Esophagus muscularis mucosa (tissue), 4 donors: ENCODE results near the gene MAPKAP1. TPM values are rescaled to one million over a fixed set of nuclear protein-coding genes. Genes with fewer than 3 reads are reported as not detected.

Experiments
- DNase-seq: peaks from one replicate; pipeline ENCODE4 v3.0.0-alpha.2; 2017; ENCODE audit errors: extremely low spot score
- H3K27ac ChIP-seq, 4 donors: fragments of 200-600 bp; sonication (generic); replicated peaks in 1 of 4; 1 replicate in 3 of 4; 2 replicates in 1 of 4; pipeline ENCODE4 v1.5.1; 2016 to 2019; ENCODE audit warnings: mild to moderate bottlenecking in 1 of 4
- H3K27me3 ChIP-seq, 4 donors: fragments of 200-600 bp; sonication (generic); one replicate each; pipeline versions ENCODE4 v1.5.1 to v1.6.0; 2016 to 2019
- H3K36me3 ChIP-seq, 4 donors: fragments of 200-600 bp; sonication (generic); one replicate each; pipeline ENCODE4 v1.5.1; 2016 to 2019
- H3K4me1 ChIP-seq, 4 donors: fragments of 200-600 bp; sonication (generic); one replicate each; pipeline ENCODE4 v1.5.1; 2016 to 2019
- H3K4me3 ChIP-seq, 4 donors: fragments of 200-600 bp; sonication (generic); 1 replicate in 2 of 4; 2 replicates in 2 of 4; pipeline ENCODE4 v1.5.1; 2016 to 2019; ENCODE audit warnings: mild to moderate bottlenecking in 4 of 4, moderate library complexity in 1 of 4
- H3K9me3 ChIP-seq, 4 donors: fragments of 200-600 bp; sonication (generic); 1 replicate in 3 of 4; 2 replicates in 1 of 4; pipeline ENCODE4 v1.5.1; 2016 to 2019
- CTCF ChIP-seq, 3 experiments: fragments of 200-600 bp in 2 of 3; fragments of 450-650 bp in 1 of 3; sonication (generic) in 2 of 3; IDR thresholded peaks; one replicate each; pipeline ENCODE4 v1.5.1; 2017 to 2019; ENCODE audit warnings: antibody characterized with exemption in 3 of 3, mild to moderate bottlenecking in 2 of 3, moderate library complexity in 1 of 3
- EP300 ChIP-seq: sonication (generic); formaldehyde crosslinking; IDR thresholded peaks from one replicate; pipeline ENCODE4 v1.6.1; 2017; ENCODE audit warnings: antibody characterized with exemption
- POLR2A ChIP-seq: fragments of 450-650 bp; IDR thresholded peaks from one replicate; pipeline ENCODE4 v1.6.1; 2017; ENCODE audit warnings: antibody characterized with exemption, moderate library complexity, mild to moderate bottlenecking, low read depth
- POLR2AphosphoS5 ChIP-seq, 2 donors: sonication (generic); formaldehyde crosslinking; IDR thresholded peaks; one replicate each; pipeline ENCODE4 v1.6.1; 2017; ENCODE audit warnings: antibody characterized with exemption in 2 of 2
- WGBS: methylation state at CpG from one replicate; pipeline ENCODE4 v1.1.5; 2018; 5-methylcytosine and 5-hydroxymethylcytosine counted together
- intact Hi-C: fragments of 100-400 bp; cut with DNase I; formaldehyde crosslinking; loops from one replicate; pipeline ENCODE4 v1.15.1; 2023
- total RNA-seq, 4 donors: library from RNA; depleted of rRNA; stranded (reverse); fragments of >200 nt; gene quantifications; one replicate each; pipeline versions ENCODE4 v1.1.0 to v1.2.1, GENCODE V29; 2016

MAPKAP1 gene
- total RNA-seq, 4 donors from 2014 or later: 84.3 to 103 (median 93.4) TPM

- no peaks in the 10 kb centered on the region for H3K36me3 ChIP-seq
- peak overlapping the region; percentile 61 to 75 (median 70) for H3K27ac ChIP-seq
- peak overlapping the region in 2 of 4 donors; percentile 8 to 28 for H3K4me3 ChIP-seq
- H3K9me3 ChIP-seq: no peaks in the 10 kb centered on the region
- no peak for DNase-seq
- intact Hi-C loops: no loop called here
- H3K27me3 ChIP-seq: no peaks in the 10 kb centered on the region
- H3K4me1 ChIP-seq: peaks cover 56 to 83% (median 80%) of the 10 kb centered on the region in 4 donors
- WGBS: 44% methylated on average over 3 of the region's 3 CpGs
- TF ChIP-seq CTCF (IDR thresholded peaks at IDR 0.05): no peak
- no peak for TF ChIP-seq POLR2A
- TF ChIP-seq POLR2AphosphoS5 (IDR thresholded peaks at IDR 0.05): no peak
- TF ChIP-seq EP300: no peak
Observed at GRCh38 chr9:125549039-125549438, 158.0 kb downstream of the MAPKAP1 start.

- Histone ChIP-seq H3K9me3 (no peaks in the 10 kb centered on the region), H3K27ac (peak overlapping the region in 3 of 4 donors; percentile 61 to 75 (median 69)), H3K27me3 (no peaks in the 10 kb centered on the region), H3K36me3 (no peaks in the 10 kb centered on the region), H3K4me1 (peaks cover 56 to 89% (median 85%) of the 10 kb centered on the region in 4 donors), H3K4me3 (no peak overlapping the region)
- intact Hi-C loops: no loop called here
- WGBS: 89% methylated on average over 5 of the region's 5 CpGs
- no peak for DNase-seq
- TF ChIP-seq POLR2AphosphoS5 (IDR thresholded peaks at IDR 0.05) (no peak), POLR2A (no peak)
Observed at GRCh38 chr9:125548141-125548540, 158.9 kb downstream of the MAPKAP1 start.

GRCh38 chr9:125547368-125547767, 159.6 kb downstream of the MAPKAP1 start:
- Histone ChIP-seq H3K27me3 (no peaks in the 10 kb centered on the region), H3K9me3 (no peaks in the 10 kb centered on the region), H3K4me1 (peaks cover 56 to 89% (median 85%) of the 10 kb centered on the region in 4 donors), H3K36me3 (no peaks in the 10 kb centered on the region), H3K27ac (no peak overlapping the region), H3K4me3 (no peak overlapping the region)
- no peak for TF ChIP-seq POLR2A
- no peak for TF ChIP-seq EP300
- TF ChIP-seq CTCF (IDR thresholded peaks at IDR 0.05): no peak
- no peak for TF ChIP-seq POLR2AphosphoS5 (IDR thresholded peaks at IDR 0.05)
- 89% methylated on average over 7 of the region's 7 CpGs for WGBS
- no peak for DNase-seq
- intact Hi-C loops: no loop called here

- Histone ChIP-seq H3K4me1 (peaks cover 46 to 86% (median 78%) of the 10 kb centered on the region in 4 donors), H3K4me3 (no peak overlapping the region), H3K27me3 (no peaks in the 10 kb centered on the region), H3K9me3 (no peaks in the 10 kb centered on the region), H3K36me3 (peaks cover 0 to 3% (median 0%) of the 10 kb centered on the region in 4 donors), H3K27ac (peak overlapping the region; percentile 73 to 84 (median 76))
- TF ChIP-seq POLR2AphosphoS5 (IDR thresholded peaks at IDR 0.05) (no peak), POLR2A (no peak), EP300 (no peak), CTCF (IDR thresholded peaks at IDR 0.05) (no peak)
- DNase-seq: no peak
- 93% methylated on average over 13 of the region's 13 CpGs for WGBS
- intact Hi-C loops: no loop called here
Observed at GRCh38 chr9:125545845-125546244, 161.2 kb downstream of the MAPKAP1 start.

- Histone ChIP-seq H3K27me3 (no peaks in the 10 kb centered on the region), H3K9me3 (no peaks in the 10 kb centered on the region), H3K4me1 (peaks cover 44 to 78% (median 71%) of the 10 kb centered on the region in 4 donors), H3K36me3 (peaks cover 0 to 3% (median 0%) of the 10 kb centered on the region in 4 donors), H3K4me3 (no peak overlapping the region), H3K27ac (peak overlapping the region; percentile 73 to 84 (median 76))
- intact Hi-C loops: no loop called here
- TF ChIP-seq CTCF (IDR thresholded peaks at IDR 0.05): no peak
- TF ChIP-seq POLR2AphosphoS5 (IDR thresholded peaks at IDR 0.05): peak; percentile 49 to 52
- WGBS: 19% methylated on average over 12 of the region's 13 CpGs
- DNase-seq: no peak
Observed at GRCh38 chr9:125544988-125545651, 161.9 kb downstream of the MAPKAP1 start.
